ENCODE data around the gene COA3.

- TF ChIP-seq CTCF (conservative IDR thresholded peaks at IDR 0.05; ENCODE audit: low read length) (no peak), EZH2phosphoT487 (IDR thresholded peaks at IDR 0.05; ENCODE audit: borderline replicate concordance) (no peak)
These were observed 46.9 kb downstream of the COA3 start for GRCh38 chr17:42751628-42752027.

All from Loucy (cell line).